Putamen (tissue), 1 donor: ENCODE data around the gene HTT.
"Not testable (repeated sequence)": the region's sequence is repeated elsewhere in the genome, so short reads cannot be mapped to it uniquely, and the experiment has no call there.

ENCODE experiments used
- DNase-seq: peaks from one replicate; pipeline ENCODE4 v3.0.0-alpha.2; 2016; ENCODE audit warnings: low spot score

Gene HTT

GRCh38 chr4:3082925-3083515 is 8.5 kb downstream of the HTT start:
- DNase-seq = no peak

- no peak for DNase-seq
Observed at GRCh38 chr4:3083732-3084131, 9.3 kb downstream of the HTT start.

GRCh38 chr4:3085948-3086670 is 11.6 kb downstream of the HTT start:
- no peak for DNase-seq

- DNase-seq = no peak
Observed at GRCh38 chr4:3087115-3087797, 12.8 kb downstream of the HTT start.

GRCh38 chr4:3091464-3091863 is 17.0 kb downstream of the HTT start:
- no peak for DNase-seq

GRCh38 chr4:3094701-3095100 is 20.2 kb downstream of the HTT start:
- DNase-seq = not testable (repeated sequence)

- DNase-seq = no peak
Observed at GRCh38 chr4:3096202-3096601, 21.7 kb downstream of the HTT start.

- DNase-seq = peak; percentile 42
Observed at GRCh38 chr4:3098346-3098745, 23.9 kb downstream of the HTT start.

- peak; percentile 84 for DNase-seq
Observed at GRCh38 chr4:3106339-3107186, 32.1 kb downstream of the HTT start.

GRCh38 chr4:3107271-3107670 is 32.8 kb downstream of the HTT start:
- DNase-seq = no peak

- DNase-seq = no peak
Observed at GRCh38 chr4:3107691-3108121, 33.2 kb downstream of the HTT start.

- no peak for DNase-seq
Observed at GRCh38 chr4:3108211-3108610, 33.7 kb downstream of the HTT start.

- DNase-seq = no peak
Observed at GRCh38 chr4:3111461-3111860, 37.0 kb downstream of the HTT start.

GRCh38 chr4:3112201-3112600 is 37.7 kb downstream of the HTT start:
- no peak for DNase-seq

GRCh38 chr4:3112609-3113469 is 38.4 kb downstream of the HTT start:
- DNase-seq = peak; percentile 22

- DNase-seq = no peak
Observed at GRCh38 chr4:3114377-3114776, 39.9 kb downstream of the HTT start.

- peak; percentile 56 for DNase-seq
Observed at GRCh38 chr4:3115637-3116270, 41.3 kb downstream of the HTT start.

- DNase-seq = no peak
Observed at GRCh38 chr4:3116955-3117354, 42.5 kb downstream of the HTT start.

- no peak for DNase-seq
Observed at GRCh38 chr4:3118312-3118711, 43.8 kb downstream of the HTT start.

- DNase-seq = no peak
Observed at GRCh38 chr4:3119464-3119863, 45.0 kb downstream of the HTT start.

GRCh38 chr4:3121110-3121509 is 46.6 kb downstream of the HTT start:
- no peak for DNase-seq
